GM12878 (cell line): ENCODE measurements around the gene CHD9. TPM values are rescaled to one million over a fixed set of nuclear protein-coding genes. Genes with fewer than 3 reads are reported as not detected.
A peak's percentile ranks its signal among the peaks of the same experiment; 100 is the strongest.

Experiments used
- ATAC-seq: fragments of 200-7000 bp; cut with Tn5 transposase; 3 replicates; pipeline ENCODE4 v1.9.1; 2020; ENCODE audit warnings: mild to moderate bottlenecking, moderate library complexity
- BruUV-seq: library from RNA; stranded (reverse); fragments of 400-500 nt; replicated peaks from 2 replicates; lab custom pipeline; 2021; lab: Mats Ljungman, UMichigan
- CTCF ChIA-PET: fragments of 300-600 bp; sonication (Branson Sonifier 250); formaldehyde crosslinking; extraction: SDS; loops from one replicate; lab custom pipeline; 2021; ENCODE audit warnings: inconsistent platforms; lab: Yijun Ruan, JAX
- POLR2A ChIA-PET: fragments of 350-600 bp; formaldehyde crosslinking; extraction: SDS; loops from one replicate; lab custom pipeline; 2021; ENCODE audit warnings: inconsistent platforms; lab: Charles Lee
- RAD21 ChIA-PET: fragments of 300-600 bp; sonication (Branson Sonifier 250); formaldehyde crosslinking; loops from one replicate; lab custom pipeline; 2023; ENCODE audit warnings: antibody characterized with exemption; ENCODE audit not compliant: unreplicated experiment; lab: Charles Lee
- SMC1A ChIA-PET: fragments of 300-600 bp; sonication (Branson Sonifier 250); formaldehyde crosslinking; loops from one replicate; lab custom pipeline; 2023; ENCODE audit not compliant: unreplicated experiment, uncharacterized antibody; lab: Charles Lee
- DNase-seq: peaks from one replicate; pipeline ENCODE4 v3.0.0-alpha.2; 2011; ENCODE audit warnings: low read depth, low spot score
- FAIRE-seq: peaks from 3 replicates; lab custom pipeline; 2011; peaks lifted over from hg19 to GRCh38; lab: Jason Lieb, UNC
- H2AFZ ChIP-seq: 2 replicates; pipeline ENCODE4 v1.6.0; 2011; ENCODE audit warnings: low read depth, low read length, control low read depth; ENCODE audit not compliant: control insufficient read depth
- H3K27ac ChIP-seq: 2 replicates; pipeline ENCODE4 v1.5.1; 2011; ENCODE audit warnings: control low read depth; ENCODE audit not compliant: control insufficient read depth, insufficient read depth
- H3K27me3 ChIP-seq, 2 experiments: replicated peaks in 1 of 2; 2 replicates each; pipeline versions ENCODE4 v1.6.0 to v1.6.1; 2011; ENCODE audit warnings: low read length in 1 of 2; ENCODE audit not compliant: control insufficient read depth in 2 of 2, insufficient read depth in 2 of 2
- H3K36me3 ChIP-seq, 2 experiments: 2 replicates each; pipeline ENCODE4 v1.5.1; 2011; ENCODE audit warnings: low read length in 1 of 2; ENCODE audit not compliant: control insufficient read depth in 2 of 2, insufficient read depth in 2 of 2
- H3K4me1 ChIP-seq: 2 replicates; pipeline ENCODE4 v1.6.1; 2011; ENCODE audit warnings: mild to moderate bottlenecking, low read length, moderate library complexity, mixed read lengths; ENCODE audit not compliant: control insufficient read depth, insufficient read depth
- H3K4me2 ChIP-seq: 2 replicates; pipeline ENCODE4 v1.6.0; 2011; ENCODE audit warnings: control low read depth; ENCODE audit not compliant: control insufficient read depth, insufficient read depth
- H3K4me3 ChIP-seq: fragments of 200-600 bp; sonication (generic); 2 replicates; pipeline ENCODE4 v1.5.1; 2016
- H3K79me2 ChIP-seq: 2 replicates; pipeline ENCODE4 v1.6.0; 2011; ENCODE audit warnings: low read length; ENCODE audit not compliant: control insufficient read depth, insufficient read depth
- H3K9ac ChIP-seq: 2 replicates; pipeline ENCODE4 v1.8.0; 2011; ENCODE audit warnings: low read length, control low read depth, mixed read lengths; ENCODE audit not compliant: control insufficient read depth, insufficient read depth
- H3K9me3 ChIP-seq: replicated peaks from 3 replicates; pipeline ENCODE4 v1.5.1; 2011; ENCODE audit warnings: mild to moderate bottlenecking, low read length; ENCODE audit not compliant: control insufficient read depth, insufficient read depth
- H4K20me1 ChIP-seq: 2 replicates; pipeline ENCODE4 v1.6.0; 2011; ENCODE audit not compliant: control insufficient read depth, insufficient read depth
- ASH2L ChIP-seq: fragments of 300-600, 200-600 bp; sonication (generic); IDR thresholded peaks from 2 replicates; pipeline ENCODE4 v1.6.1; 2017; ENCODE audit warnings: low read depth, mild to moderate bottlenecking, borderline replicate concordance
- CHD4 ChIP-seq: fragments of 200-600 bp; sonication (generic); IDR thresholded peaks from 2 replicates; pipeline ENCODE4 v1.6.1; 2016; ENCODE audit warnings: mild to moderate bottlenecking
- EGR1 ChIP-seq, 2 experiments: IDR thresholded peaks; 1 replicate in 1 of 2; 2 replicates in 1 of 2; pipeline ENCODE4 v1.6.1; 2011 to 2012; ENCODE audit warnings: low read depth in 2 of 2, low read length in 2 of 2, borderline replicate concordance in 1 of 2, mild to moderate bottlenecking in 1 of 2, moderate library complexity in 1 of 2
- ETV6 ChIP-seq, 2 experiments: fragments of 450-650 bp in 1 of 2; IDR thresholded peaks in 1 of 2; conservative IDR thresholded peaks in 1 of 2; 2 replicates each; pipeline ENCODE4 v1.6.1; 2014; ENCODE audit warnings: antibody characterized with exemption in 1 of 2, borderline replicate concordance in 1 of 2, low read depth in 1 of 2, mild to moderate bottlenecking in 1 of 2, moderate library complexity in 1 of 2
- IKZF1 ChIP-seq: fragments of 450-650 bp; conservative IDR thresholded peaks from 2 replicates; pipeline ENCODE4 v1.6.1; 2017; ENCODE audit warnings: antibody characterized with exemption, mild to moderate bottlenecking
- MTA3 ChIP-seq: IDR thresholded peaks from 2 replicates; pipeline ENCODE4 v1.6.1; 2012; ENCODE audit warnings: low read length, inconsistent platforms, borderline replicate concordance
- POU2F2 ChIP-seq: IDR thresholded peaks from 3 replicates; pipeline ENCODE4 v1.6.1; 2011; ENCODE audit warnings: low read depth, mild to moderate bottlenecking, low read length, borderline replicate concordance
- WGBS: methylation state at CpG from one replicate; pipeline ENCODE4 v1.1.6; 2016; ENCODE audit warnings: low lambda C conversion rate; ENCODE audit not compliant: insufficient replicate concordance, insufficient coverage; ENCODE audit errors: missing lambda C conversion rate; 5-methylcytosine and 5-hydroxymethylcytosine counted together
- in situ Hi-C: fragments of 300-500 bp; cut with MboI; formaldehyde crosslinking; loops from 9 replicates; pipeline ENCODE4 v1.14.3; 2018; ENCODE audit warnings: mixed read lengths
- intact Hi-C: fragments of 100-400 bp; cut with micrococcal nuclease; formaldehyde crosslinking; loops from one replicate; pipeline ENCODE4 v1.14.2; 2022; ENCODE audit not compliant: unreplicated experiment
- polyA plus RNA-seq, 11 experiments: library from polyadenylated mRNA; depleted of rRNA in 4 of 11; unstranded in 6 of 11; stranded (reverse) in 5 of 11; fragments of >200 nt; fragmentation: Nextera tagmentation in 4 of 11; fragmentation: Illumina TruSeq in 1 of 11; extraction: Ambion mirVana in 4 of 11; extraction: Trizol in 1 of 11; gene quantifications; 1 replicate in 1 of 11; 2 replicates in 10 of 11; pipeline versions ENCODE4 v1.2.1 to v1.2.3, GENCODE V29; 2011 to 2016; ENCODE audit warnings: inconsistent platforms in 2 of 11, missing spikeins in 2 of 11, low read depth in 1 of 11
- total RNA-seq, 4 experiments: library from RNA; depleted of rRNA in 3 of 4; stranded (reverse); fragments of >200 nt in 3 of 4; fragmentation: Illumina TruSeq in 1 of 4; extraction: Trizol in 1 of 4; gene quantifications; 2 replicates each; pipeline versions ENCODE4 v1.2.1 to v1.2.3, GENCODE V29; 2013 to 2021

CHD9 gene
- total and polyA plus RNA-seq, 10 of the 15 experiments (the other 5 are each of a cell fraction or from before 2014, with no cell fraction given), result 29.2 to 95.7 (median 54.3) TPM

GRCh38 chr16:53219795-53220454 is 165.1 kb downstream of the CHD9 start:
- Histone ChIP-seq H4K20me1 (no peaks in the 10 kb centered on the region), H3K27ac (peak overlapping the region; percentile 24; the same call in 1 of the 2 replicates), H3K9me3 (no peaks in the 10 kb centered on the region), H3K4me2 (peak overlapping the region; percentile 47), H3K27me3 (no peaks in the 10 kb centered on the region), H3K36me3 (peaks cover 0 to 4% of the 10 kb centered on the region in 2 experiments; a peak in 2 of 4 replicates), H3K9ac (no peak overlapping the region), H2AFZ (no peak overlapping the region; the same call in 1 of the 2 replicates), H3K4me3 (no peak overlapping the region), H3K4me1 (peaks cover 18% of the 10 kb centered on the region; the same call in 1 of the 2 replicates), H3K79me2 (peaks cover 61% of the 10 kb centered on the region)
- ChIA-PET CTCF (interaction anchor here (0.6 to 6.6 kb wide), 8 partner anchors 12 to 165 kb away, joined by 3 to 33 read pairs (median 4); partner anchors contain the start of gene CHD9), RAD21 (interaction anchor here (1.1 to 2.3 kb wide), 4 partner anchors 11 to 165 kb away, joined by 3 to 6 read pairs (median 4); partner anchors contain the start of gene CHD9), POLR2A (interaction anchor here (1.1 kb wide), 1 partner anchor 165 kb away, joined by 4 read pairs; the partner anchor contains the start of gene CHD9), SMC1A (interaction anchor here (0.7 to 2.8 kb wide), 8 partner anchors 9 to 237 kb away, joined by 3 to 23 read pairs (median 5); partner anchors contain the start of gene CHD9)
- ATAC-seq, result peak; percentile 42
- no peak for TF ChIP-seq MTA3
- no peak for TF ChIP-seq ASH2L
- TF ChIP-seq POU2F2, result no peak
- no peak for TF ChIP-seq CHD4
- TF ChIP-seq IKZF1, result no peak
- no peak for TF ChIP-seq EGR1 (IDR thresholded peaks at IDR 0.05; ENCODE audit: borderline replicate concordance in 1 of 2, low read depth in 2 of 2, low read length in 2 of 2)
- peak in 1 of 2 experiments; percentile 46; a peak in 1 of 4 replicates for TF ChIP-seq ETV6 (conservative IDR thresholded peaks at IDR 0.05 in 1 of 2, IDR thresholded peaks at IDR 0.05 in 1 of 2; ENCODE audit: borderline replicate concordance in 1 of 2, low read depth in 1 of 2)
- in situ Hi-C loops (loop anchor here (5.0 kb wide), 1 partner anchor 158 kb away; no protein-coding TSS in a partner anchor), intact Hi-C loops (no loop called here)
- FAIRE-seq, result peak; percentile 31
- no peak for DNase-seq
- 76% methylated on average over 2 of the region's 2 CpGs for WGBS
- no TSS peak for BruUV-seq
